Measurements from ENCODE around the gene EIF4A3.

DNA sequence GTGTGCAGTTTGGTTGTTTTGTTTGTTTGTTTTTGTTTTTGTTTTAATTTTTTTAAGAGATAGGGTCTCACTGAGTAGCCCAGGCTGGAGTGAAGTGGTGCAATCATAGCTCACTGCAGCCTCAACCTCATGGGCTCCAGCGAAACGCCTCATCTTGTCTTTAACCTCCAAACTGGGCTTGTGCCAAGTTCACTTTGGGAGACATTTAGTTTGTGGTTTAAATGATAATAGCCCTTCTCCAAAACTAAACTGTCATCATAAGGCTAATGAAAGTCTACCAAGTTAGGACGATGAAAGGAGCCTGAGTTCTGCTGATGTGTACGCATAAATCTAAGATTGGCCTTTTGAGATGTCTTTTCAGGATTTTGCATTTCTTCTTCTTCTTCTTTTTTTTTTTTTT is 16.4 kb upstream of the EIF4A3 start:
- TF ChIP-seq, protein P1, sequence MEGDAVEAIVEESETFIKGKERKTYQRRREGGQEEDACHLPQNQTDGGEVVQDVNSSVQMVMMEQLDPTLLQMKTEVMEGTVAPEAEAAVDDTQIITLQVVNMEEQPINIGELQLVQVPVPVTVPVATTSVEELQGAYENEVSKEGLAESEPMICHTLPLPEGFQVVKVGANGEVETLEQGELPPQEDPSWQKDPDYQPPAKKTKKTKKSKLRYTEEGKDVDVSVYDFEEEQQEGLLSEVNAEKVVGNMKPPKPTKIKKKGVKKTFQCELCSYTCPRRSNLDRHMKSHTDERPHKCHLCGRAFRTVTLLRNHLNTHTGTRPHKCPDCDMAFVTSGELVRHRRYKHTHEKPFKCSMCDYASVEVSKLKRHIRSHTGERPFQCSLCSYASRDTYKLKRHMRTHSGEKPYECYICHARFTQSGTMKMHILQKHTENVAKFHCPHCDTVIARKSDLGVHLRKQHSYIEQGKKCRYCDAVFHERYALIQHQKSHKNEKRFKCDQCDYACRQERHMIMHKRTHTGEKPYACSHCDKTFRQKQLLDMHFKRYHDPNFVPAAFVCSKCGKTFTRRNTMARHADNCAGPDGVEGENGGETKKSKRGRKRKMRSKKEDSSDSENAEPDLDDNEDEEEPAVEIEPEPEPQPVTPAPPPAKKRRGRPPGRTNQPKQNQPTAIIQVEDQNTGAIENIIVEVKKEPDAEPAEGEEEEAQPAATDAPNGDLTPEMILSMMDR (IDR thresholded peaks at IDR 0.05 in 4 of 5, conservative IDR thresholded peaks at IDR 0.05 in 1 of 5): no peak
- no peak for TF ChIP-seq POLR2A (IDR thresholded peaks at IDR 0.05)
